ENCODE data around the gene PAPPA2.

DNA sequence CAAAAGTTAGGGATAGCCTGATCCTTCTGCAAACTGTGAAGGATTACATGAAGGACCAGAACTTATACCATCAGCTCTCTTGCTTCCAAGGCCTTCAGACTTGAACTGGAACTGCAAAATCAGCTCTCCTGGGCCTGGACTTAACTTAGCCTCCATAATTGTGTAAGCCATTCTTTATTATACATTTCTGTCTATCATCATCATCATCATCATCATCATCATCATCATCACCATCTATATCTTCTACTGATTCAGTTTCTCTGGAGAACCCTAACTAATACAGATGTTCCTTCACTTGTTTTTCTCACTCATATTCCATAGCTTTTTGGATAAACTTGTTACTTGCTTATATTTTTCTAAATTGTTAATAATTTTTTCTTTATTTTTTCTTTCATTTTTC, 50.0 kb downstream of the PAPPA2 start:
- TF ChIP-seq, protein P1, sequence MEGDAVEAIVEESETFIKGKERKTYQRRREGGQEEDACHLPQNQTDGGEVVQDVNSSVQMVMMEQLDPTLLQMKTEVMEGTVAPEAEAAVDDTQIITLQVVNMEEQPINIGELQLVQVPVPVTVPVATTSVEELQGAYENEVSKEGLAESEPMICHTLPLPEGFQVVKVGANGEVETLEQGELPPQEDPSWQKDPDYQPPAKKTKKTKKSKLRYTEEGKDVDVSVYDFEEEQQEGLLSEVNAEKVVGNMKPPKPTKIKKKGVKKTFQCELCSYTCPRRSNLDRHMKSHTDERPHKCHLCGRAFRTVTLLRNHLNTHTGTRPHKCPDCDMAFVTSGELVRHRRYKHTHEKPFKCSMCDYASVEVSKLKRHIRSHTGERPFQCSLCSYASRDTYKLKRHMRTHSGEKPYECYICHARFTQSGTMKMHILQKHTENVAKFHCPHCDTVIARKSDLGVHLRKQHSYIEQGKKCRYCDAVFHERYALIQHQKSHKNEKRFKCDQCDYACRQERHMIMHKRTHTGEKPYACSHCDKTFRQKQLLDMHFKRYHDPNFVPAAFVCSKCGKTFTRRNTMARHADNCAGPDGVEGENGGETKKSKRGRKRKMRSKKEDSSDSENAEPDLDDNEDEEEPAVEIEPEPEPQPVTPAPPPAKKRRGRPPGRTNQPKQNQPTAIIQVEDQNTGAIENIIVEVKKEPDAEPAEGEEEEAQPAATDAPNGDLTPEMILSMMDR (IDR thresholded peaks at IDR 0.05): no peak
- no peak for TF ChIP-seq POLR2A (IDR thresholded peaks at IDR 0.05)

All from right lobe of liver (tissue), 4 donors.